ENCODE measurements around the gene IMPACT.

IMPACT gene

GRCh38 chr18:24427484-24427883 lies 1.0 kb downstream of the IMPACT start:
- no peak for DNase-seq

GRCh38 chr18:24428709-24429108 lies 2.2 kb downstream of the IMPACT start:
- no peak for DNase-seq

- DNase-seq, result no peak
Measured at GRCh38 chr18:24429188-24429587, 2.7 kb downstream of the IMPACT start.

GRCh38 chr18:24432618-24433017 lies 6.1 kb downstream of the IMPACT start:
- no peak for DNase-seq

DNA sequence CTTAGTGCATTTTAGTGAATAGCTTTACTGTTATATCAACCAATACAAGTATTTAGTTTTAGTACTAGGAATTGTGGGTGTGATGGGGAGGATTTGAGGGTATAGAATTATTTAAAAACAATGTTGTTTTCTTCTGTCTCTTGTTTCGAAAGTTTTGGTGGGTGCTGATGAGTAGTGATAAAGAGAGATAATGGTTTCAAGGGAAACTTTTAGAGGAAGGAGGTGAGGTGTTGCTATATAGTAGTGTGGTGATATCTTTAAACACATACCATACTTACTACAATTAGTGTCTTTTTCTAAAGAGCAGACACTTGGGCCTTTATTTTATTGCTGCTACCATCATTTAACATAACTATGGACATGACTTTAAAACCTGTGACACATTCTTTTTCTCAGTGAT lies 10.5 kb downstream of the IMPACT start:
- DNase-seq, result no peak

- DNase-seq, result no peak
Measured at GRCh38 chr18:24443870-24444269, 17.4 kb downstream of the IMPACT start.

- DNase-seq, result no peak
Measured at GRCh38 chr18:24446453-24446852, 20.0 kb downstream of the IMPACT start.

- DNase-seq, result no peak
Measured at GRCh38 chr18:24446953-24447538, 20.6 kb downstream of the IMPACT start.

DNA sequence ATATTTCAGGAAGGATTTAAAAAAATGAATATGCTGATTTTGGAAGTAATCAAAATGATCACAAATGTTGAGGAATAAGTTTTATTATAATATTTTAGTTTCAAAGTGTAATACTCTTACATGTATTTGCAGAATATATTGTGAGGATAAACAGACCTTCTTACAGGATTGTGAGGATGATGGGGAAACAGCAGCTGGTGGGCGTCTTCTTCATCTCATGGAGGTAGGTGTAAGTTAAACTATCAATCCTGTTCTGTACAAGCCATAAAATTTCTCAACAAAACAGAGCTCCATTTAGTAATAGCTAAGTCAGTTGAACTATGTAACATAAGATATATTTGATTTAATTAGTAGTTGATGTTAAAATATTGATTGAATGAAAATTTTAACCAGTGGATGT lies 21.5 kb downstream of the IMPACT start:
- no peak for DNase-seq

DNA sequence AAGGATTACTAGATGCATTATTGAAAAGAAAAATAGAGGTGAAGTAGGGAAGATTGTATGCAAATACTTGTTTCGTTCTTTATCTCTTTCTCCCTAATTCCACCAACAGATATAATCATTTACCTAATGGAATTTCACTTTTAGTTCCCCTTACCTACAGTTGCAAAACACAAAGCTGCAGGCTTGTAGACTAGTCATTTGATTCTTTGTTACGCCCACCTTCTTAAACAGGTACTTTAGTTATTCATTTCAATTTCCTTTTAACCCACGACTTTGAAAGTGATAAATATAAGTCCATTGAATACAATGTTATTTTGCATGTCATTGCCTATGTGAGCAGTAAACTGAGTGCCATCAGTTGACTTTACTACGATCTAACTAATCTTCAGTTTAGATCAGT lies 30.1 kb downstream of the IMPACT start:
- no peak for DNase-seq

DNA sequence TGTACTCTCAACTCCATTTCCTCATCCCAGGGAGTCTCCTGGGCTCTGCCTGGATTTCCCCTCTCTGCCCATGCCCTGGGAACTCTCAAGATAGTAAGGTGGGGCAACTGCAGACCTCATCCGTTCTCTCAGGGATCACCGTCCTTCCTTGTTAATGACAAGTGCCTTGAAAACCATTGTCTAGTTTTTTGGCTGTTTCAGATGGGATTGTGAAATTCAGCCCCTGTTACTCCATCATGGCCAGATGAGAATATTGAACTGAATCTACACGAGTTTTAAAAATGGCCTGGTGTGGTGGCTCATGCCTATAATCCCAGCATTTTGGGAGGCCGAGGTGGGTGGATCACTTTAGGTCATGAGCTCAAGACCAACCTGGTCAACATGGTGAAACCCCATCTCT lies 33.3 kb downstream of the IMPACT start:
- no peak for DNase-seq

- DNase-seq, result no peak
Measured at GRCh38 chr18:24460388-24460787, 33.9 kb downstream of the IMPACT start, which contains the start of gene HRH4. TSS of gene HRH4 (plus strand) at chr18:24460637. CDS start at chr18:24460729, 92 bp downstream.

DNA sequence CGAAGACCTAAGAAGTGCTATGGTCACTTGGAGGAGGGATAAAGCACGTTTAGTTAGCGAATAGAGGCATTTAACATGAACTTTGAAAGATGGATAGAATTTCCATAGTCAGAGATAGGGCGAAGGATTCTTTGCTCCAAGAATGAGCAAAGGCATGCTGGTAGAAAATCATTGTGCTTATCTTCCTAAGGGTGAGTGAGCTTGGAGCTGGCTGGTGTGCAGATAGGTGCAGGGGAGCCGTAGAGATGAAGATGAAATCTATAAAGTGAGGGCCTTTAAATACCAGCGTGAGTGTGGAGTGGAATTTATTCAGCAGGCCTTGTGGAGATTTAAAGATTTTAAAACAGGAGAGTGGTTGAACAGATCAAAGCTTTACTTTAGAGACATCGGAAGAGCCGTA lies 35.5 kb downstream of the IMPACT start:
- no peak for DNase-seq

GRCh38 chr18:24462838-24463775 lies 36.6 kb downstream of the IMPACT start:
- no peak for DNase-seq

DNA sequence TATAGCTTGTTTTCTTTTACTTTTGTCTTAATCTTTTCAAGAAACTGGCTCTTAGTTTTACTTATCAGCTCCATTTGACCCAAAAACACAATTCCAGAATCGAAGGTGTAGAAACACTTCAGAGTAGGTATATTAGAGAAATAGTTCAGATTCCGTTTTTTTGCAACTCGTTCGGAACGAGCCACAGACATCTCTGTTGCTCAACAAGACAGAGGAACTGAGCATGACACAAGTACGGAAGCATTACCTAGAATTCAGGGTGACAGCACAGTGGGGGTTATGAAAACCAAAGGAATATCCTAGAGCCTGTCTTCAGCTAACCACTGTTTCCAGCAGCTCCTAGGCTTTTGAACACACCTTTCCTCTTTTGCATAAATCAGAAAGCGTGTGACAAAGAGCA lies 39.0 kb downstream of the IMPACT start:
- DNase-seq, result no peak

GRCh38 chr18:24466771-24467170 lies 40.3 kb downstream of the IMPACT start:
- DNase-seq, result no peak

- DNase-seq, result no peak
Measured at GRCh38 chr18:24470022-24470618, 43.6 kb downstream of the IMPACT start.

- no peak for DNase-seq
Measured at GRCh38 chr18:24470805-24471204, 44.3 kb downstream of the IMPACT start.

GRCh38 chr18:24472591-24472990 lies 46.1 kb downstream of the IMPACT start:
- DNase-seq, result no peak

GRCh38 chr18:24474406-24474805 lies 47.9 kb downstream of the IMPACT start:
- no peak for DNase-seq

DNA sequence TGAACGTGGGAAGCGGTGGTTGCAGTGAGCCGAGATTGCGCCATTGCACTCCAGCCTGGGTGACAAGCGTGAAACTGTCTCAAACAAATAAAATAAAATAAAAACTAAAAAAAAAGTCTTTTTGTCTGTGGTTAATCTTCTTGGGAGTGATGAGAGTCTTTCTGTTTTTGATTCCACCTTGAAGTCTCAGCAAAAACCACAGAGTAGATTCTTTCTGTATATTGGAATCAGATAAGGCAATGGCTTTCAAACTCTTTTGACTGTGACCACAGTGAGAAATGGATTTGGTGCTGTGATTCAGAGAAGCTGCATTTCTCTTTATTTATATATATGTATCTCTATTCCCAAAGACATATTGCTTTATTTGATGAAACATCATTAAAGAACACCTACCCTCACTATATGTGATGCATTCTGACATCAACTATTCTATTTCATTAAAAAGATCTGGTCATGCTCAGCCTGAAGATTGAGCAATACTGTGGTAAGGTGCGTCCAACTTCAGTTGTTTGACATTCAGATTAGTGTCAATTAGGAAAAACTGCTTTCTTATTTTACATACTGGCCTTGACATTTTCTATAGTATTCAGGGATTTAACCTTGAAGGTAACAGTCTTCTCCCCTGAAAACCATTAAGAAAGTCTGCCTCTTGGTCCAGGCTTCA lies 49.6 kb downstream of the IMPACT start:
- DNase-seq, result no peak

- no peak for DNase-seq
Measured at GRCh38 chr18:24479371-24479770, 52.9 kb downstream of the IMPACT start.

DNA sequence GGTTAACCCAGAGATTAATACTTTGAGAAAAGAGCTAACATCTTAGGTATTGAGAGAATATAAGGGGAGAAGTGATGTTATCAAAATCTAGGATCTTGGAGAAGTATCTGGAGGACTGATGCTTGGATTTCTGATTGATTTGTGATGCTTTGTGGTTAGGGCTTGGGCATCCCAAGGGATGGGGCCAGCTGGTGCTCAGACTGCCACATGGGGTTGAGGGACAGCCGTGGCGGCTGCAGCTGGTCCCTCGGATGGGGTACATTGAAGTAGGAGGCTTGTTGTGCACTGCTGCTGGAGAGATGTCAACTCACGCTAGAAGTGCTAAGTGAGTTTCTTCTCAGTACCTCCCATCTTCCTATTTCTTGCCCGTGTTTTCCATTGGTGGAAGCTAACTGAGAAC lies 56.4 kb downstream of the IMPACT start:
- no peak for DNase-seq
